Astrocyte (in vitro differentiated cells and primary cell): ENCODE measurements around the gene KCND2. TPM values are rescaled to one million over a fixed set of nuclear protein-coding genes. Genes with fewer than 3 reads are reported as not detected.

Experiments used
- DNase-seq: peaks from one replicate; pipeline ENCODE4 v3.0.0-alpha.2; 2010; ENCODE audit warnings: low read depth
- FAIRE-seq: peaks from 2 replicates; lab custom pipeline; 2011; peaks lifted over from hg19 to GRCh38; lab: Jason Lieb, UNC
- H2AFZ ChIP-seq: 2 replicates; pipeline ENCODE4 v1.6.0; 2012; ENCODE audit warnings: low read depth, low read length, inconsistent platforms
- H3K27ac ChIP-seq: 2 replicates; pipeline ENCODE4 v1.5.1; 2011; ENCODE audit warnings: low read depth, low read length, inconsistent platforms
- H3K27me3 ChIP-seq: 2 replicates; pipeline ENCODE4 v1.6.0; 2011; ENCODE audit warnings: low read length, inconsistent platforms; ENCODE audit not compliant: insufficient read depth
- H3K36me3 ChIP-seq: 2 replicates; pipeline ENCODE4 v1.5.1; 2011; ENCODE audit warnings: low read length, inconsistent platforms; ENCODE audit not compliant: insufficient read depth
- H3K4me1 ChIP-seq: 2 replicates; pipeline ENCODE4 v1.5.1; 2011; ENCODE audit warnings: low read length, inconsistent platforms; ENCODE audit not compliant: insufficient read depth
- H3K4me2 ChIP-seq: 2 replicates; pipeline ENCODE4 v1.6.0; 2012; ENCODE audit warnings: low read length, inconsistent platforms
- H3K4me3 ChIP-seq: 2 replicates; pipeline ENCODE4 v1.5.1; 2011; ENCODE audit warnings: low read depth, mild to moderate bottlenecking, low read length, inconsistent platforms; ENCODE audit not compliant: insufficient read depth
- H3K79me2 ChIP-seq: 2 replicates; pipeline ENCODE4 v1.6.0; 2012; ENCODE audit warnings: mild to moderate bottlenecking, low read length, inconsistent platforms; ENCODE audit not compliant: insufficient read depth
- H3K9ac ChIP-seq: 2 replicates; pipeline ENCODE4 v1.6.0; 2012; ENCODE audit warnings: mild to moderate bottlenecking, low read length, inconsistent platforms
- H3K9me3 ChIP-seq: 2 replicates; pipeline ENCODE4 v1.5.1; 2012; ENCODE audit warnings: low read depth, mild to moderate bottlenecking, low read length, inconsistent platforms; ENCODE audit not compliant: insufficient read depth
- H4K20me1 ChIP-seq: 2 replicates; pipeline ENCODE4 v1.6.0; 2012; ENCODE audit warnings: low read length, inconsistent platforms; ENCODE audit not compliant: insufficient read depth
- H3K27ac Mint-ChIP-seq: one replicate; pipeline ENCODE4 v1.8.0; 2021; ENCODE audit warnings: mild to moderate bottlenecking, mixed read lengths; ENCODE audit not compliant: unreplicated experiment
- H3K27me3 Mint-ChIP-seq: one replicate; pipeline ENCODE4 v1.8.0; 2021; ENCODE audit warnings: low read depth, mixed read lengths; ENCODE audit not compliant: unreplicated experiment
- H3K36me3 Mint-ChIP-seq: one replicate; pipeline ENCODE4 v1.8.0; 2021; ENCODE audit warnings: low read depth, mixed read lengths; ENCODE audit not compliant: unreplicated experiment
- H3K4me1 Mint-ChIP-seq: one replicate; pipeline ENCODE4 v1.8.0; 2021; ENCODE audit warnings: low read depth, mixed read lengths; ENCODE audit not compliant: unreplicated experiment
- H3K4me3 Mint-ChIP-seq: one replicate; pipeline ENCODE4 v1.8.0; 2021; ENCODE audit warnings: mild to moderate bottlenecking, moderate library complexity, mixed read lengths; ENCODE audit not compliant: unreplicated experiment
- H3K9me3 Mint-ChIP-seq: one replicate; pipeline ENCODE4 v1.8.0; 2021; ENCODE audit warnings: mild to moderate bottlenecking, mixed read lengths; ENCODE audit not compliant: unreplicated experiment
- CTCF ChIP-seq: IDR thresholded peaks from 2 replicates; pipeline ENCODE4 v1.5.1; 2011; ENCODE audit warnings: low read depth, mild to moderate bottlenecking, inconsistent platforms, low read length, moderate library complexity; ENCODE audit not compliant: insufficient read depth
- EZH2 ChIP-seq: IDR thresholded peaks from 2 replicates; pipeline ENCODE4 v1.6.1; 2012; ENCODE audit warnings: mild to moderate bottlenecking, low read length, inconsistent platforms; ENCODE audit not compliant: insufficient read depth
- total RNA-seq: library from RNA; stranded (reverse); gene quantifications from 2 replicates; pipeline ENCODE4 v1.2.1, GENCODE V29; 2021

KCND2 gene
- total RNA-seq, 1 donor from 2014 or later = 0.30 TPM

GRCh38 chr7:120431016-120431415 lies 158.0 kb downstream of the KCND2 start:
- Mint-ChIP-seq H3K27me3 (no peaks in the 10 kb centered on the region), H3K4me1 (no peaks in the 10 kb centered on the region), H3K36me3 (no peaks in the 10 kb centered on the region), H3K9me3 (no peaks in the 10 kb centered on the region), H3K27ac (no peak overlapping the region), H3K4me3 (no peak overlapping the region)
- H3K9me3 ChIP-seq = no peaks in the 10 kb centered on the region
- H3K27ac ChIP-seq = no peak overlapping the region
- no peaks in the 10 kb centered on the region for H4K20me1 ChIP-seq
- no peaks in the 10 kb centered on the region for H3K4me1 ChIP-seq
- no peaks in the 10 kb centered on the region for H3K36me3 ChIP-seq
- no peak for TF ChIP-seq CTCF
- no peak for TF ChIP-seq EZH2
- H3K27me3 ChIP-seq = no peaks in the 10 kb centered on the region
- no peak overlapping the region for H3K4me2 ChIP-seq
- no peak overlapping the region for H2AFZ ChIP-seq
- no peaks in the 10 kb centered on the region for H3K79me2 ChIP-seq
- DNase-seq (no peak), FAIRE-seq (no peak)
- no peak overlapping the region for H3K4me3 ChIP-seq
- no peak overlapping the region for H3K9ac ChIP-seq

GRCh38 chr7:120436487-120437060 lies 163.6 kb downstream of the KCND2 start:
- Histone ChIP-seq H3K4me1 (no peaks in the 10 kb centered on the region), H3K4me2 (no peak overlapping the region), H4K20me1 (no peaks in the 10 kb centered on the region), H3K9me3 (no peaks in the 10 kb centered on the region), H3K36me3 (no peaks in the 10 kb centered on the region), H3K27me3 (no peaks in the 10 kb centered on the region), H3K4me3 (no peak overlapping the region), H2AFZ (no peak overlapping the region), H3K79me2 (no peaks in the 10 kb centered on the region), H3K27ac (no peak overlapping the region), H3K9ac (no peak overlapping the region)
- FAIRE-seq = no peak
- Mint-ChIP-seq H3K27me3 (no peaks in the 10 kb centered on the region), H3K9me3 (no peaks in the 10 kb centered on the region), H3K4me1 (no peaks in the 10 kb centered on the region), H3K36me3 (no peaks in the 10 kb centered on the region), H3K4me3 (no peak overlapping the region), H3K27ac (no peak overlapping the region)
- no peak for DNase-seq
- no peak for TF ChIP-seq CTCF
- TF ChIP-seq EZH2 = no peak

- Histone ChIP-seq H3K9ac (no peak overlapping the region), H3K4me2 (no peak overlapping the region), H2AFZ (no peak overlapping the region), H3K79me2 (no peaks in the 10 kb centered on the region), H4K20me1 (no peaks in the 10 kb centered on the region), H3K27me3 (no peaks in the 10 kb centered on the region), H3K4me1 (no peaks in the 10 kb centered on the region), H3K4me3 (no peak overlapping the region), H3K9me3 (no peaks in the 10 kb centered on the region), H3K27ac (no peak overlapping the region), H3K36me3 (no peaks in the 10 kb centered on the region)
- Mint-ChIP-seq H3K9me3 (no peaks in the 10 kb centered on the region), H3K4me3 (no peak overlapping the region), H3K27ac (no peak overlapping the region), H3K4me1 (no peaks in the 10 kb centered on the region), H3K27me3 (no peaks in the 10 kb centered on the region), H3K36me3 (no peaks in the 10 kb centered on the region)
- no peak for TF ChIP-seq CTCF
- TF ChIP-seq EZH2 = no peak
- no peak for FAIRE-seq
- DNase-seq = no peak
These were observed 168.9 kb downstream of the KCND2 start for GRCh38 chr7:120441850-120442249.
